Activated T-cell treated with anti-CD3 and anti-CD28 coated beads, Interleukin-2, amount 50 U/mL, for 4 hours (primary cell): Measurements from ENCODE around the gene TINAGL1. TPM values are rescaled to one million over a fixed set of nuclear protein-coding genes. Genes with fewer than 3 reads are reported as not detected.

Experiments used
- ATAC-seq, 2 donors: fragments of 200-7000 bp; cut with Tn5 transposase; one replicate each; pipeline ENCODE4 v1.10.0; 2021
- DNase-seq: peaks from one replicate; pipeline ENCODE4 v3.0.0-alpha.2; 2020
- H3K27me3 Mint-ChIP-seq: one replicate; pipeline ENCODE4 v1.8.0; 2021; ENCODE audit warnings: low read depth, mixed read lengths
- H3K36me3 Mint-ChIP-seq: one replicate; pipeline ENCODE4 v1.8.0; 2022; ENCODE audit warnings: mixed read lengths; ENCODE audit not compliant: insufficient read depth
- H3K4me1 Mint-ChIP-seq: one replicate; pipeline ENCODE4 v1.8.0; 2021; ENCODE audit warnings: low read depth, mixed read lengths
- H3K4me3 Mint-ChIP-seq: one replicate; pipeline ENCODE4 v1.8.0; 2021; ENCODE audit warnings: mild to moderate bottlenecking, moderate library complexity, mixed read lengths
- H3K9me3 Mint-ChIP-seq: one replicate; pipeline ENCODE4 v1.8.0; 2021; ENCODE audit warnings: mixed read lengths
- total RNA-seq, 3 donors: library from RNA; stranded (reverse); gene quantifications; one replicate each; pipeline ENCODE4 v1.2.1, GENCODE V29; 2021

Gene TINAGL1
- total RNA-seq, 3 donors from 2014 or later: 0.18 to 0.38 TPM; not detected in 1

- H3K27me3 Mint-ChIP-seq: peaks cover 21% of the 10 kb centered on the region
- no peaks in the 10 kb centered on the region for H3K36me3 Mint-ChIP-seq
- H3K4me3 Mint-ChIP-seq: no peak overlapping the region
- ATAC-seq (no peak), DNase-seq (no peak)
- H3K9me3 Mint-ChIP-seq: no peaks in the 10 kb centered on the region
- peaks cover 5% of the 10 kb centered on the region for H3K4me1 Mint-ChIP-seq
Measured at GRCh38 chr1:31621847-31622730, 45.8 kb downstream of the TINAGL1 start.

- DNase-seq (no peak), ATAC-seq (no peak)
- no peaks in the 10 kb centered on the region for H3K9me3 Mint-ChIP-seq
- peaks cover 2% of the 10 kb centered on the region for H3K4me1 Mint-ChIP-seq
- peaks cover 15% of the 10 kb centered on the region for H3K27me3 Mint-ChIP-seq
- H3K4me3 Mint-ChIP-seq: no peak overlapping the region
- H3K36me3 Mint-ChIP-seq: peaks cover 2% of the 10 kb centered on the region
Measured at GRCh38 chr1:31623365-31623764, 47.0 kb downstream of the TINAGL1 start.

GRCh38 chr1:31624309-31624708 lies 48.0 kb downstream of the TINAGL1 start:
- H3K4me1 Mint-ChIP-seq: peaks cover 2% of the 10 kb centered on the region
- H3K36me3 Mint-ChIP-seq: peaks cover 8% of the 10 kb centered on the region
- ATAC-seq (no peak), DNase-seq (no peak)
- no peaks in the 10 kb centered on the region for H3K9me3 Mint-ChIP-seq
- peaks cover 6% of the 10 kb centered on the region for H3K27me3 Mint-ChIP-seq
- H3K4me3 Mint-ChIP-seq: no peak overlapping the region

GRCh38 chr1:31624731-31625514 lies 48.6 kb downstream of the TINAGL1 start:
- ATAC-seq: no peak
- H3K9me3 Mint-ChIP-seq: no peaks in the 10 kb centered on the region

GRCh38 chr1:31625561-31626222 lies 49.4 kb downstream of the TINAGL1 start:
- Mint-ChIP-seq H3K4me3 (no peak overlapping the region), H3K36me3 (peaks cover 20% of the 10 kb centered on the region), H3K9me3 (no peaks in the 10 kb centered on the region), H3K27me3 (no peaks in the 10 kb centered on the region), H3K4me1 (peaks cover 2% of the 10 kb centered on the region)
- DNase-seq (no peak), ATAC-seq (peak in 1 of 2 donors; percentile 32)

More at GRCh38 chr1:31624731-31625514, 48.6 kb downstream of the TINAGL1 start:
- Mint-ChIP-seq H3K4me1 (peaks cover 2% of the 10 kb centered on the region), H3K27me3 (no peaks in the 10 kb centered on the region), H3K4me3 (no peak overlapping the region), H3K36me3 (peaks cover 14% of the 10 kb centered on the region)
- DNase-seq: no peak

GRCh38 chr1:31626223-31627207 lies 50.2 kb downstream of the TINAGL1 start:
- H3K36me3 Mint-ChIP-seq: peaks cover 22% of the 10 kb centered on the region
- no peaks in the 10 kb centered on the region for H3K27me3 Mint-ChIP-seq
- DNase-seq: no peak
- H3K4me1 Mint-ChIP-seq: peaks cover 2% of the 10 kb centered on the region
- H3K4me3 Mint-ChIP-seq: no peak overlapping the region
- H3K9me3 Mint-ChIP-seq: no peaks in the 10 kb centered on the region
- no peak for ATAC-seq

GRCh38 chr1:31627301-31627929 lies 51.1 kb downstream of the TINAGL1 start:
- Mint-ChIP-seq H3K4me1 (peaks cover 2% of the 10 kb centered on the region), H3K27me3 (no peaks in the 10 kb centered on the region), H3K36me3 (peaks cover 25% of the 10 kb centered on the region), H3K9me3 (no peaks in the 10 kb centered on the region), H3K4me3 (no peak overlapping the region)
- no peak for DNase-seq
- ATAC-seq: no peak

GRCh38 chr1:31627930-31628559 lies 51.7 kb downstream of the TINAGL1 start:
- Mint-ChIP-seq H3K27me3 (no peaks in the 10 kb centered on the region), H3K36me3 (peaks cover 28% of the 10 kb centered on the region), H3K4me3 (no peak overlapping the region), H3K9me3 (no peaks in the 10 kb centered on the region), H3K4me1 (peaks cover 2% of the 10 kb centered on the region)
- ATAC-seq: no peak
- DNase-seq: no peak

- no peak overlapping the region for H3K4me3 Mint-ChIP-seq
- DNase-seq (no peak), ATAC-seq (no peak)
- H3K36me3 Mint-ChIP-seq: peaks cover 28% of the 10 kb centered on the region
- no peaks in the 10 kb centered on the region for H3K27me3 Mint-ChIP-seq
- no peaks in the 10 kb centered on the region for H3K9me3 Mint-ChIP-seq
- peaks cover 2% of the 10 kb centered on the region for H3K4me1 Mint-ChIP-seq
Measured at GRCh38 chr1:31628931-31629556, 52.7 kb downstream of the TINAGL1 start.

GRCh38 chr1:31632649-31633048 lies 56.3 kb downstream of the TINAGL1 start:
- no peaks in the 10 kb centered on the region for H3K9me3 Mint-ChIP-seq
- H3K27me3 Mint-ChIP-seq: no peaks in the 10 kb centered on the region
- H3K4me3 Mint-ChIP-seq: no peak overlapping the region
- peaks cover 12% of the 10 kb centered on the region for H3K4me1 Mint-ChIP-seq
- ATAC-seq (no peak), DNase-seq (no peak)
- H3K36me3 Mint-ChIP-seq: peaks cover 32% of the 10 kb centered on the region

GRCh38 chr1:31633117-31633516 lies 56.8 kb downstream of the TINAGL1 start:
- Mint-ChIP-seq H3K27me3 (no peaks in the 10 kb centered on the region), H3K9me3 (no peaks in the 10 kb centered on the region), H3K4me3 (no peak overlapping the region), H3K4me1 (peaks cover 16% of the 10 kb centered on the region), H3K36me3 (peaks cover 32% of the 10 kb centered on the region)
- DNase-seq (no peak), ATAC-seq (no peak)
